IMR-90 (cell line): Measurements from ENCODE around the gene MS4A18. TPM values are rescaled to one million over a fixed set of nuclear protein-coding genes. Genes with fewer than 3 reads are reported as not detected.

Source experiments
- ATAC-seq: fragments of 200-7000 bp; cut with Tn5 transposase; 2 replicates; pipeline ENCODE4 v1.9.1; 2020; ENCODE audit warnings: low read depth, mild to moderate bottlenecking, moderate library complexity
- BruUV-seq: library from RNA; stranded (reverse); fragments of 400-500 nt; replicated peaks from 2 replicates; lab custom pipeline; 2021; lab: Mats Ljungman, UMichigan
- CTCF ChIA-PET: fragments of 300-600 bp; formaldehyde crosslinking; extraction: SDS; loops from one replicate; lab custom pipeline; 2021; ENCODE audit warnings: antibody characterized with exemption; lab: Yijun Ruan, JAX
- POLR2A ChIA-PET: fragments of 300-600 bp; sonication (Branson Sonifier 250); formaldehyde crosslinking; loops from one replicate; lab custom pipeline; 2022; ENCODE audit warnings: antibody characterized with exemption; ENCODE audit not compliant: unreplicated experiment; lab: Charles Lee
- DNase-seq: peaks from one replicate; pipeline ENCODE4 v3.0.0; 2013
- H2AFZ ChIP-seq: replicated peaks from 2 replicates; pipeline ENCODE3; 2013; ENCODE audit warnings: low read length, mild to moderate bottlenecking; ENCODE audit not compliant: poor library complexity
- H2AK5ac ChIP-seq: 2 replicates; pipeline ENCODE4 v1.6.1; 2013; ENCODE audit warnings: low read depth, low read length, inconsistent platforms
- H2AK9ac ChIP-seq: replicated peaks from 2 replicates; pipeline ENCODE3; 2013; ENCODE audit warnings: mild to moderate bottlenecking, low read depth, low read length, moderate library complexity; ENCODE audit not compliant: poor library complexity
- H2BK120ac ChIP-seq: 2 replicates; pipeline ENCODE4 v1.6.1; 2013; ENCODE audit warnings: low read depth, low read length, inconsistent platforms
- H2BK15ac ChIP-seq: 3 replicates; pipeline ENCODE4 v1.6.1; 2013; ENCODE audit warnings: low read depth, low read length, inconsistent platforms
- H2BK20ac ChIP-seq: 2 replicates; pipeline ENCODE4 v1.6.1; 2013; ENCODE audit warnings: low read depth, mild to moderate bottlenecking, inconsistent platforms, low read length, moderate library complexity
- H2BK5ac ChIP-seq: 2 replicates; pipeline ENCODE4 v1.6.1; 2013; ENCODE audit warnings: mild to moderate bottlenecking, low read depth, low read length, inconsistent platforms; ENCODE audit not compliant: poor library complexity, severe bottlenecking
- H3K14ac ChIP-seq: replicated peaks from 2 replicates; pipeline ENCODE4 v1.6.1; 2013; ENCODE audit warnings: low read depth, low read length, inconsistent platforms
- H3K18ac ChIP-seq: 2 replicates; pipeline ENCODE4 v1.6.1; 2013; ENCODE audit warnings: low read depth, low read length, control low read depth
- H3K23ac ChIP-seq: 2 replicates; pipeline ENCODE4 v1.6.1; 2013; ENCODE audit warnings: low read depth, low read length, inconsistent platforms
- H3K27ac ChIP-seq: 2 replicates; pipeline ENCODE4 v1.5.1; 2013; ENCODE audit warnings: mild to moderate bottlenecking, control low read depth, low read length; ENCODE audit not compliant: insufficient read depth
- H3K27me3 ChIP-seq: 2 replicates; pipeline ENCODE4 v1.6.1; 2013; ENCODE audit warnings: low read length; ENCODE audit not compliant: control insufficient read depth, insufficient read depth
- H3K36me3 ChIP-seq: 2 replicates; pipeline ENCODE4 v1.6.1; 2013; ENCODE audit warnings: low read length, mixed read lengths; ENCODE audit not compliant: control insufficient read depth, insufficient read depth
- H3K4ac ChIP-seq: 2 replicates; pipeline ENCODE4 v1.6.1; 2013; ENCODE audit warnings: low read depth, low read length, inconsistent platforms
- H3K4me1 ChIP-seq: 2 replicates; pipeline ENCODE4 v1.6.1; 2013; ENCODE audit warnings: low read length, mixed read lengths; ENCODE audit not compliant: control insufficient read depth, insufficient read depth
- H3K4me2 ChIP-seq: 2 replicates; pipeline ENCODE4 v1.6.1; 2013; ENCODE audit warnings: low read depth, mild to moderate bottlenecking, control low read depth, low read length, moderate library complexity
- H3K4me3 ChIP-seq: 2 replicates; pipeline ENCODE4 v1.5.1; 2013; ENCODE audit warnings: low read depth, mild to moderate bottlenecking, control low read depth, low read length, moderate library complexity; ENCODE audit not compliant: insufficient read depth
- H3K56ac ChIP-seq: 2 replicates; pipeline ENCODE4 v1.6.1; 2013; ENCODE audit warnings: low read length, inconsistent platforms; ENCODE audit not compliant: insufficient read depth; ENCODE audit errors: extremely low read depth
- H3K79me1 ChIP-seq, 2 experiments: 2 replicates each; pipeline ENCODE4 v1.6.1; 2013; ENCODE audit warnings: low read length in 2 of 2, inconsistent platforms in 1 of 2, low read depth in 1 of 2
- H3K9ac ChIP-seq: 2 replicates; pipeline ENCODE4 v1.6.1; 2013; ENCODE audit warnings: low read depth, low read length, control low read depth
- H3K9me1 ChIP-seq: 2 replicates; pipeline ENCODE4 v1.6.1; 2013; ENCODE audit warnings: low read length, inconsistent platforms; ENCODE audit not compliant: insufficient read depth
- H3K9me3 ChIP-seq: 2 replicates; pipeline ENCODE4 v1.6.1; 2013; ENCODE audit warnings: low read length; ENCODE audit not compliant: control insufficient read depth, insufficient read depth
- H4K20me1 ChIP-seq: 2 replicates; pipeline ENCODE4 v1.6.1; 2013; ENCODE audit warnings: low read length, inconsistent platforms; ENCODE audit not compliant: insufficient read depth
- H4K5ac ChIP-seq: 2 replicates; pipeline ENCODE4 v1.6.1; 2013; ENCODE audit warnings: mild to moderate bottlenecking, low read depth, low read length, control low read depth
- H4K8ac ChIP-seq, 2 experiments: 2 replicates each; pipeline ENCODE4 v1.6.1; 2013; ENCODE audit warnings: low read depth in 2 of 2, low read length in 2 of 2, control low read depth in 1 of 2, inconsistent platforms in 1 of 2
- H4K91ac ChIP-seq: 2 replicates; pipeline ENCODE4 v1.6.1; 2013; ENCODE audit warnings: low read depth, low read length, inconsistent platforms; ENCODE audit not compliant: insufficient read depth
- BHLHE40 ChIP-seq: fragments of 150-350 bp; IDR thresholded peaks from 2 replicates; pipeline ENCODE4 v1.6.1; 2016; ENCODE audit warnings: mild to moderate bottlenecking, low read depth, low read length
- CEBPB ChIP-seq: IDR thresholded peaks from 2 replicates; pipeline ENCODE4 v1.6.1; 2012; ENCODE audit warnings: low read depth, low read length, improper control_type of control experiment
- CHD1 ChIP-seq: IDR thresholded peaks from 2 replicates; pipeline ENCODE4 v1.6.1; 2012; ENCODE audit warnings: low read depth, low read length, improper control_type of control experiment
- FOS ChIP-seq: fragments of 150-350 bp; IDR thresholded peaks from 2 replicates; pipeline ENCODE4 v1.6.1; 2016; ENCODE audit warnings: low read depth, low read length
- MAFK ChIP-seq: IDR thresholded peaks from 2 replicates; pipeline ENCODE4 v1.6.1; 2012; ENCODE audit warnings: low read depth, low read length, improper control_type of control experiment
- MAZ ChIP-seq: IDR thresholded peaks from 2 replicates; pipeline ENCODE4 v1.6.1; 2012; ENCODE audit warnings: low read depth, mild to moderate bottlenecking, low read length, improper control_type of control experiment, moderate library complexity, borderline replicate concordance
- MXI1 ChIP-seq: IDR thresholded peaks from 2 replicates; pipeline ENCODE4 v1.6.1; 2012; ENCODE audit warnings: low read depth, mild to moderate bottlenecking, low read length, moderate library complexity, borderline replicate concordance
- NFE2L2 ChIP-seq: fragments of 150-350 bp; IDR thresholded peaks from 2 replicates; pipeline ENCODE4 v1.6.1; 2016; ENCODE audit warnings: low read depth, mild to moderate bottlenecking, low read length
- POLR2A ChIP-seq: IDR thresholded peaks from 2 replicates; pipeline ENCODE4 v1.6.1; 2012; ENCODE audit warnings: mild to moderate bottlenecking, low read depth, low read length
- RAD21 ChIP-seq: IDR thresholded peaks from 2 replicates; pipeline ENCODE4 v1.6.1; 2012; ENCODE audit warnings: low read length, improper control_type of control experiment
- RCOR1 ChIP-seq: IDR thresholded peaks from 2 replicates; pipeline ENCODE4 v1.6.1; 2012; ENCODE audit warnings: mild to moderate bottlenecking, low read length, improper control_type of control experiment; ENCODE audit not compliant: insufficient replicate concordance
- RFX5 ChIP-seq: IDR thresholded peaks from 2 replicates; pipeline ENCODE4 v1.8.0; 2012; ENCODE audit warnings: low read depth, mild to moderate bottlenecking, low read length, moderate library complexity
- SMC3 ChIP-seq: fragments of 150-350 bp; IDR thresholded peaks from 2 replicates; pipeline ENCODE4 v1.6.1; 2016; ENCODE audit warnings: low read depth, mild to moderate bottlenecking, antibody characterized with exemption, low read length, moderate library complexity
- WGBS, 2 experiments: methylation state at CpG; one replicate each; pipeline versions ENCODE4 v1.1.5 to v1.1.7; 2013; ENCODE audit warnings: missing lambda C conversion rate in 2 of 2; ENCODE audit not compliant: insufficient read length in 1 of 2; ENCODE audit errors: extremely low coverage in 2 of 2; 5-methylcytosine and 5-hydroxymethylcytosine counted together
- dilution Hi-C: fragments of 300-500 bp; cut with HindIII; formaldehyde crosslinking; loops from one replicate; pipeline ENCODE4 v1.14.3; 2018; ENCODE audit warnings: low sequenced_read_pairs; ENCODE audit not compliant: unreplicated experiment
- in situ Hi-C: fragments of 300-500 bp; cut with MboI; formaldehyde crosslinking; loops from 3 replicates; pipeline ENCODE4 v1.14.3; 2019; ENCODE audit warnings: low sequenced_read_pairs, inconsistent platforms, mixed read lengths
- intact Hi-C: fragments of 100-400 bp; cut with micrococcal nuclease; formaldehyde crosslinking; loops from 2 replicates; pipeline ENCODE4 v1.10.0; 2022
- polyA plus RNA-seq, 3 experiments: library from polyadenylated mRNA; depleted of rRNA; stranded (reverse); fragments of >200 nt; gene quantifications; 2 replicates each; pipeline ENCODE4 v1.2.3, GENCODE V29; 2012; ENCODE audit warnings: low replicate concordance in 1 of 3
- total RNA-seq: library from RNA; depleted of rRNA; stranded (reverse); fragments of >200 nt; gene quantifications from 2 replicates; pipeline ENCODE4 v1.2.3, GENCODE V29; 2012
- TF ChIP-seq, protein P1 (sequence below): conservative IDR thresholded peaks from 2 replicates; pipeline ENCODE4 v1.5.1; 2012; ENCODE audit warnings: mild to moderate bottlenecking, low read depth, low read length, improper control_type of control experiment
- TF ChIP-seq, protein P2 (sequence below): fragments of 150-350 bp; IDR thresholded peaks from 2 replicates; pipeline ENCODE4 v1.6.1; 2016; ENCODE audit warnings: low read depth, mild to moderate bottlenecking, low read length, moderate library complexity, borderline replicate concordance
- TF ChIP-seq, protein P3 (sequence below): fragments of 150-350 bp; IDR thresholded peaks from 2 replicates; pipeline ENCODE4 v1.6.1; 2017; ENCODE audit warnings: mild to moderate bottlenecking, antibody characterized with exemption, low read length, low read depth

MS4A18 gene
- total and polyA plus RNA-seq, 2 of the 4 experiments (the other 2 are of a cell fraction): not detected

DNA sequence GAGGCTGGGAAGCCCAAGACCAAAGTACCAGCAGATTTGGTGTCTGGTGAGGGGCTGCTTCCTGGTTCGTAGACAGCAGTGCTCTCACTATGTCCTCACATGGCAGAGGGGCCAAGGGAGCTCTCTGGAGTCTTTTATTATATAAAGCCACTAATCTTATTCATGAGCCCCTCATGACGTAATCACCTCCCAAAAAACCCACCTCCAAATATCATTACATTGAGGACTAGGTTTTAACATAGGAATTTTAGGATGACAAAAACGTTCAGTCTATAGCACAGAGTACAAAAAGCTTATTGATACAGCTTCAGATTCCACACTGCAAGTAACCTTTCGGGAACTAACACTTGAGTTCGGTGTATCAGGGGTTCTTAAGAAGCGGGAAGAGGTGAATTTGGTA lies 4.1 kb upstream of the MS4A18 start:
- Histone ChIP-seq H3K27ac (no peak overlapping the region), H2BK20ac (no peak overlapping the region), H3K4ac (no peak overlapping the region), H3K79me1 (no peaks in the 10 kb centered on the region), H3K4me3 (no peak overlapping the region), H3K23ac (no peak overlapping the region), H2BK15ac (no peak overlapping the region), H4K8ac (no peak overlapping the region), H3K14ac (no peak overlapping the region), H4K5ac (no peak overlapping the region), H2BK120ac (no peak overlapping the region), H4K20me1 (no peaks in the 10 kb centered on the region), H3K56ac (no peak overlapping the region), H3K18ac (no peak overlapping the region), H2AFZ (no peak overlapping the region), H2AK9ac (no peak overlapping the region), H3K4me2 (no peak overlapping the region), H3K4me1 (no peaks in the 10 kb centered on the region), H3K9me3 (no peaks in the 10 kb centered on the region), H3K36me3 (no peaks in the 10 kb centered on the region), H2AK5ac (no peak overlapping the region), H3K27me3 (no peaks in the 10 kb centered on the region), H2BK5ac (no peak overlapping the region), H3K9ac (no peak overlapping the region), H3K9me1 (no peaks in the 10 kb centered on the region), H4K91ac (no peak overlapping the region)
- DNase-seq (no peak), ATAC-seq (no peak)
- in situ Hi-C loops (no loop called here), intact Hi-C loops (no loop called here), dilution Hi-C loops (no loop called here)
- no CpG with 5 or more reads among the region's 6 CpGs for WGBS, 2 experiments
- POLR2A ChIA-PET: no interaction called here
- BruUV-seq: no TSS peak
- CTCF ChIA-PET: no interaction called here
- TF ChIP-seq, protein P1, sequence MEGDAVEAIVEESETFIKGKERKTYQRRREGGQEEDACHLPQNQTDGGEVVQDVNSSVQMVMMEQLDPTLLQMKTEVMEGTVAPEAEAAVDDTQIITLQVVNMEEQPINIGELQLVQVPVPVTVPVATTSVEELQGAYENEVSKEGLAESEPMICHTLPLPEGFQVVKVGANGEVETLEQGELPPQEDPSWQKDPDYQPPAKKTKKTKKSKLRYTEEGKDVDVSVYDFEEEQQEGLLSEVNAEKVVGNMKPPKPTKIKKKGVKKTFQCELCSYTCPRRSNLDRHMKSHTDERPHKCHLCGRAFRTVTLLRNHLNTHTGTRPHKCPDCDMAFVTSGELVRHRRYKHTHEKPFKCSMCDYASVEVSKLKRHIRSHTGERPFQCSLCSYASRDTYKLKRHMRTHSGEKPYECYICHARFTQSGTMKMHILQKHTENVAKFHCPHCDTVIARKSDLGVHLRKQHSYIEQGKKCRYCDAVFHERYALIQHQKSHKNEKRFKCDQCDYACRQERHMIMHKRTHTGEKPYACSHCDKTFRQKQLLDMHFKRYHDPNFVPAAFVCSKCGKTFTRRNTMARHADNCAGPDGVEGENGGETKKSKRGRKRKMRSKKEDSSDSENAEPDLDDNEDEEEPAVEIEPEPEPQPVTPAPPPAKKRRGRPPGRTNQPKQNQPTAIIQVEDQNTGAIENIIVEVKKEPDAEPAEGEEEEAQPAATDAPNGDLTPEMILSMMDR: no peak
- TF ChIP-seq RAD21 (no peak), RFX5 (no peak), RCOR1 (no peak), NFE2L2 (no peak), MAZ (no peak), FOS (no peak), POLR2A (no peak), BHLHE40 (no peak), CEBPB (no peak), MXI1 (no peak), SMC3 (no peak), MAFK (no peak), CHD1 (no peak)
- TF ChIP-seq, protein P2, sequence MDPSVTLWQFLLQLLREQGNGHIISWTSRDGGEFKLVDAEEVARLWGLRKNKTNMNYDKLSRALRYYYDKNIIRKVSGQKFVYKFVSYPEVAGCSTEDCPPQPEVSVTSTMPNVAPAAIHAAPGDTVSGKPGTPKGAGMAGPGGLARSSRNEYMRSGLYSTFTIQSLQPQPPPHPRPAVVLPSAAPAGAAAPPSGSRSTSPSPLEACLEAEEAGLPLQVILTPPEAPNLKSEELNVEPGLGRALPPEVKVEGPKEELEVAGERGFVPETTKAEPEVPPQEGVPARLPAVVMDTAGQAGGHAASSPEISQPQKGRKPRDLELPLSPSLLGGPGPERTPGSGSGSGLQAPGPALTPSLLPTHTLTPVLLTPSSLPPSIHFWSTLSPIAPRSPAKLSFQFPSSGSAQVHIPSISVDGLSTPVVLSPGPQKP: no peak
- TF ChIP-seq, protein P3, sequence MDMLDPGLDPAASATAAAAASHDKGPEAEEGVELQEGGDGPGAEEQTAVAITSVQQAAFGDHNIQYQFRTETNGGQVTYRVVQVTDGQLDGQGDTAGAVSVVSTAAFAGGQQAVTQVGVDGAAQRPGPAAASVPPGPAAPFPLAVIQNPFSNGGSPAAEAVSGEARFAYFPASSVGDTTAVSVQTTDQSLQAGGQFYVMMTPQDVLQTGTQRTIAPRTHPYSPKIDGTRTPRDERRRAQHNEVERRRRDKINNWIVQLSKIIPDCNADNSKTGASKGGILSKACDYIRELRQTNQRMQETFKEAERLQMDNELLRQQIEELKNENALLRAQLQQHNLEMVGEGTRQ: no peak
